K562 (cell line): Measurements from ENCODE around the gene COPS6. TPM values are rescaled to one million over a fixed set of nuclear protein-coding genes. Genes with fewer than 3 reads are reported as not detected.

Source experiments
- ATAC-seq: fragments of 200-7000 bp; cut with Tn5 transposase; 3 replicates; pipeline ENCODE4 v1.9.1; 2020; ENCODE audit warnings: moderate library complexity
- BruUV-seq: library from RNA; stranded (reverse); fragments of 400-500 nt; replicated peaks from 2 replicates; lab custom pipeline; 2021; lab: Mats Ljungman, UMichigan
- CTCF ChIA-PET: fragments of 300-600 bp; formaldehyde crosslinking; extraction: SDS; loops from one replicate; lab custom pipeline; 2021; ENCODE audit warnings: low intra/inter-chr PET ratio; lab: Yijun Ruan, JAX
- POLR2A ChIA-PET: fragments of 300-600, 350-650 bp; sonication (Branson Sonifier 250); formaldehyde crosslinking; extraction: SDS; loops from one replicate; lab custom pipeline; 2021; ENCODE audit warnings: antibody characterized with exemption, inconsistent platforms; lab: Yijun Ruan, JAX
- DNase-seq, 4 experiments: peaks; one replicate each; pipeline versions ENCODE4 v3.0.0 to v3.0.0-alpha.2; 2011 to 2018; ENCODE audit warnings: low spot score in 3 of 4, mixed read lengths in 3 of 4; ENCODE audit errors: extremely low read depth in 1 of 4
- FAIRE-seq: peaks from 2 replicates; lab custom pipeline; 2011; peaks lifted over from hg19 to GRCh38; lab: Jason Lieb, UNC
- H2AFZ ChIP-seq: 2 replicates; pipeline ENCODE4 v1.6.0; 2011; ENCODE audit warnings: low read depth, low read length, control low read depth, inconsistent platforms
- H3K27ac ChIP-seq: fragments of 200-600 bp; 3 replicates; pipeline ENCODE4 v1.8.0; 2011; ENCODE audit warnings: low read depth, mild to moderate bottlenecking, control low read depth, inconsistent platforms, low read length, moderate library complexity, mixed read lengths; ENCODE audit errors: extremely low read depth
- H3K27me3 ChIP-seq, 2 experiments: fragments of 300-600 bp in 1 of 2; 2 replicates in 1 of 2; 3 replicates in 1 of 2; pipeline versions ENCODE4 v1.6.0 to v1.8.0; 2011; ENCODE audit warnings: inconsistent platforms in 2 of 2, low read length in 2 of 2, mild to moderate bottlenecking in 1 of 2, mixed read lengths in 1 of 2, moderate library complexity in 1 of 2; ENCODE audit not compliant: control insufficient read depth in 2 of 2, insufficient read depth in 2 of 2
- H3K36me3 ChIP-seq: fragments of 300-600 bp; 3 replicates; pipeline ENCODE4 v1.8.0; 2011; ENCODE audit warnings: mild to moderate bottlenecking, low read length, inconsistent platforms; ENCODE audit not compliant: control insufficient read depth, insufficient read depth
- H3K4me1 ChIP-seq, 2 experiments: fragments of 200-600 bp in 1 of 2; replicated peaks in 1 of 2; 2 replicates in 1 of 2; 3 replicates in 1 of 2; pipeline versions ENCODE4 v1.5.1 to v1.8.0; 2011; ENCODE audit warnings: inconsistent platforms in 2 of 2, low read length in 2 of 2, mild to moderate bottlenecking in 1 of 2, mixed read lengths in 1 of 2, moderate library complexity in 1 of 2; ENCODE audit not compliant: control insufficient read depth in 2 of 2, insufficient read depth in 2 of 2
- H3K4me2 ChIP-seq: 2 replicates; pipeline ENCODE4 v1.6.1; 2011; ENCODE audit warnings: low read length, control low read depth, inconsistent platforms, mixed read lengths; ENCODE audit not compliant: insufficient read depth
- H3K4me3 ChIP-seq: fragments of 200-600 bp; sonication (generic), shearing (Covaris generic); 2 replicates; pipeline ENCODE4 v1.5.1; 2016; ENCODE audit warnings: control low read depth, inconsistent platforms
- H3K79me2 ChIP-seq: fragments of 200-600 bp; 3 replicates; pipeline ENCODE4 v1.8.0; 2011; ENCODE audit warnings: low read length, inconsistent platforms; ENCODE audit not compliant: control insufficient read depth, insufficient read depth
- H3K9ac ChIP-seq, 2 experiments: 2 replicates each; pipeline versions ENCODE4 v1.6.0 to v1.6.1; 2011; ENCODE audit warnings: low read depth in 2 of 2, low read length in 2 of 2, control low read depth in 1 of 2, inconsistent platforms in 1 of 2, mild to moderate bottlenecking in 1 of 2, mixed read lengths in 1 of 2; ENCODE audit not compliant: insufficient read depth in 1 of 2
- H3K9me1 ChIP-seq: one replicate; pipeline ENCODE4 v1.6.0; 2011; ENCODE audit warnings: inconsistent platforms, mild to moderate bottlenecking, low read length, moderate library complexity; ENCODE audit not compliant: control insufficient read depth, insufficient read depth
- H3K9me3 ChIP-seq: replicated peaks from 2 replicates; pipeline ENCODE4 v1.5.1; 2011; ENCODE audit warnings: low read depth, low read length, inconsistent platforms; ENCODE audit not compliant: control insufficient read depth, insufficient read depth
- H4K20me1 ChIP-seq: replicated peaks from 2 replicates; pipeline ENCODE4 v1.6.1; 2011; ENCODE audit warnings: low read length, inconsistent platforms, mixed read lengths; ENCODE audit not compliant: control insufficient read depth, insufficient read depth
- ARHGAP35 ChIP-seq: fragments of 450-650 bp; IDR thresholded peaks from 2 replicates; pipeline ENCODE4 v1.6.1; 2018; ENCODE audit not compliant: partially characterized antibody
- ARID2 ChIP-seq: fragments of 450-650 bp; IDR thresholded peaks from 2 replicates; pipeline ENCODE4 v1.6.1; 2017; ENCODE audit warnings: antibody characterized with exemption, mild to moderate bottlenecking
- ASH1L ChIP-seq: fragments of 450-650 bp; IDR thresholded peaks from 2 replicates; pipeline ENCODE4 v1.6.1; 2018; ENCODE audit warnings: borderline replicate concordance, mild to moderate bottlenecking, low read depth; ENCODE audit not compliant: partially characterized antibody
- ATF3 ChIP-seq, 2 experiments: fragments of 450-650 bp in 1 of 2; sonication (generic) in 1 of 2; formaldehyde crosslinking in 1 of 2; IDR thresholded peaks in 1 of 2; conservative IDR thresholded peaks in 1 of 2; 2 replicates each; pipeline versions ENCODE4 v1.6.1 to v1.8.1; 2016 to 2023; ENCODE audit warnings: mild to moderate bottlenecking in 2 of 2, moderate library complexity in 2 of 2, inconsistent platforms in 1 of 2, missing genetic modification reagents in 1 of 2
- CBX2 ChIP-seq: fragments of 200-600 bp; sonication (generic); IDR thresholded peaks from one replicate; pipeline ENCODE4 v1.6.1; 2012; ENCODE audit warnings: mild to moderate bottlenecking, low read length, inconsistent platforms; ENCODE audit not compliant: insufficient read depth, poor library complexity, severe bottlenecking
- DPF2 ChIP-seq: fragments of 450-650 bp; IDR thresholded peaks from 2 replicates; pipeline ENCODE4 v1.6.1; 2016
- EGR1 ChIP-seq: fragments of 450-650 bp; conservative IDR thresholded peaks from 2 replicates; pipeline ENCODE4 v1.6.1; 2017; ENCODE audit warnings: mild to moderate bottlenecking
- HDAC1 ChIP-seq, 2 experiments: fragments of 450-650 bp; IDR thresholded peaks; 2 replicates each; pipeline ENCODE4 v1.6.1; 2016 to 2017; ENCODE audit warnings: inconsistent platforms in 1 of 2, mild to moderate bottlenecking in 1 of 2, moderate library complexity in 1 of 2
- PKNOX1 ChIP-seq: fragments of 450-650 bp; IDR thresholded peaks from 2 replicates; pipeline ENCODE4 v1.6.1; 2016
- POLR2B ChIP-seq: fragments of 450-650 bp; IDR thresholded peaks from 2 replicates; pipeline ENCODE4 v1.6.1; 2018; ENCODE audit warnings: low read depth; ENCODE audit not compliant: partially characterized antibody
- PTBP1 ChIP-seq: fragments of 200-400 bp; formaldehyde crosslinking; IDR thresholded peaks from 2 replicates; pipeline ENCODE4 v1.6.1; 2017; ENCODE audit warnings: low read depth, low read length
- RBM15 ChIP-seq: fragments of 200-400 bp; formaldehyde crosslinking; IDR thresholded peaks from 2 replicates; pipeline ENCODE4 v1.6.1; 2018; ENCODE audit warnings: mild to moderate bottlenecking, low read length, moderate library complexity; ENCODE audit not compliant: insufficient read depth
- SUPT5H ChIP-seq: fragments of 450-650 bp; IDR thresholded peaks from 2 replicates; pipeline ENCODE4 v1.6.1; 2016
- TEAD2 ChIP-seq: fragments of 450-650 bp; IDR thresholded peaks from 2 replicates; pipeline ENCODE4 v1.6.1; 2016; ENCODE audit warnings: missing genetic modification characterization, control low read depth, missing compliant biosample characterization
- WGBS: fragments of 100-300 bp; shearing (Covaris generic); methylation state at CpG from one replicate; pipeline ENCODE4 v1.1.6; 2016; ENCODE audit warnings: low coverage, mixed read lengths; ENCODE audit not compliant: insufficient coverage; ENCODE audit errors: missing lambda C conversion rate; 5-methylcytosine and 5-hydroxymethylcytosine counted together
- in situ Hi-C: fragments of 300-500 bp; cut with MboI; formaldehyde crosslinking; loops from 4 replicates; pipeline ENCODE4 v1.15.0; 2018; ENCODE audit warnings: inconsistent platforms, mixed read lengths
- intact Hi-C: fragments of 100-400 bp; cut with micrococcal nuclease; formaldehyde crosslinking; loops from 2 replicates; pipeline ENCODE4 v1.14.2; 2022
- polyA plus RNA-seq, 8 experiments: library from polyadenylated mRNA; depleted of rRNA in 4 of 8; stranded (reverse) in 5 of 8; unstranded in 3 of 8; fragments of >200 nt; fragmentation: Nextera tagmentation in 2 of 8; fragmentation: Illumina TruSeq in 1 of 8; extraction: Ambion mirVana in 2 of 8; extraction: Trizol in 1 of 8; gene quantifications; 2 replicates each; pipeline versions ENCODE4 v1.2.1 to v1.2.3, GENCODE V29; 2011 to 2014; ENCODE audit warnings: inconsistent platforms in 1 of 8, missing spikeins in 1 of 8
- total RNA-seq, 7 experiments: library from RNA; depleted of rRNA in 6 of 7; stranded (reverse); fragments of >200 nt in 6 of 7; fragmentation: Illumina TruSeq in 2 of 7; extraction: Trizol in 2 of 7; gene quantifications; 2 replicates each; pipeline versions ENCODE4 v1.2.1 to v1.2.3, GENCODE V29; 2011 to 2021; ENCODE audit warnings: low replicate concordance in 1 of 7
- TF ChIP-seq, protein P1 (sequence below): fragments of 450-650 bp; formaldehyde crosslinking; IDR thresholded peaks from 2 replicates; pipeline ENCODE4 v1.4.0; 2022; ENCODE audit warnings: missing genetic modification characterization
- TF ChIP-seq, protein P2 (sequence below): fragments of 450-650 bp; IDR thresholded peaks from 2 replicates; pipeline ENCODE4 v1.6.1; 2016; ENCODE audit warnings: antibody characterized with exemption

Gene COPS6
- total and polyA plus RNA-seq, 9 of the 15 experiments (the other 6 are each of a cell fraction or from before 2014, with no cell fraction given) = 63.0 to 331 (median 168) TPM

DNA sequence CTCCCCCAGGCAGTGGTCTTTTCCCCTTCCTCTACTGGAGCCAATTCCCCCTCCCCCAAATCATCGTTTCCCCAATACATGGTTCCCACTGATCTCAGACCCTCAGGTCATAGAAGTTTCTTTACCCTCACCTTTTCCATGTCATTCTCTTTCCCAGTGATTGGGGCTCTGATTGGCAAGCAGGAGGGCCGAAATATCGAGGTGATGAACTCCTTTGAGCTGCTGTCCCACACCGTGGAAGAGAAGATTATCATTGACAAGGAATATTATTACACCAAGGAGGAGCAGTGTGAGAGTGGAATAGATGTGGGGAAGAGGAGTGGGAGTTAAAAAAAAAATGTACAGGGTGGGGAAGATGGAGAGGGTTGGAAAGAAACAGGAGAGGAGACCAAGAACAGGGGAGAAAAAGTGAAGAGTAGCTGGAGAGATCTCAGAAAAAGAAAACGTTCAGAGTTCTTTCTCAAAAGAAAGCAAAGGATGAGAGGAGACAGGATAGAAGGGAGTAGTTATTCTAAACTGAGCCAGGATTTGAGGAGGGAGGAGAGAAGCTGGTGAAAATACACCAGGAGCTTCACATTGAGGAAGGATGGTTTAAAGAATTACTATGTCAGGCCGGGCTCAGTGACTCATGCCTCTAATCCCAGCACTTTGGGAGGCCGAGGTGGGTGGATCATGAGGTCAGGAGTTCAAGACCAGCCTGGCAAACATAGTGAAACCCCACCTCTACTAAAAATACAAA, 858 bp downstream of the COPS6 start:
- no peak for FAIRE-seq
- BruUV-seq = no TSS peak
- no peaks in the 10 kb centered on the region for H3K9me3 ChIP-seq
- H3K9ac ChIP-seq = peak overlapping the region; percentile 96 to 97
- peaks cover 49% of the 10 kb centered on the region for H3K36me3 ChIP-seq
- CTCF ChIA-PET = no interaction called here
- H4K20me1 ChIP-seq = peaks cover 23% of the 10 kb centered on the region
- in situ Hi-C loops (no loop called here), intact Hi-C loops (no loop called here)
- peak overlapping the region; percentile 98 for H2AFZ ChIP-seq
- peaks cover 23 to 26% of the 10 kb centered on the region in 2 experiments for H3K4me1 ChIP-seq
- 3% methylated on average over 7 of the region's 7 CpGs for WGBS
- no peak for ATAC-seq
- H3K79me2 ChIP-seq = peaks cover 19% of the 10 kb centered on the region
- no peaks in the 10 kb centered on the region for H3K9me1 ChIP-seq
- POLR2A ChIA-PET = interaction anchor here (0.6 to 7.9 kb wide), 2 partner anchors 11 to 59 kb away, joined by 3 to 115 read pairs; partner anchors contain the start of genes AP4M1, LAMTOR4 and MCM7
- peak overlapping the region; percentile 97 for H3K27ac ChIP-seq
- H3K27me3 ChIP-seq = no peaks in the 10 kb centered on the region
- H3K4me2 ChIP-seq = peak overlapping the region; percentile 96
- peak overlapping the region; percentile 87 for H3K4me3 ChIP-seq
- peak in 1 of 4 experiments; percentile 46 for DNase-seq
- 0 out of 2 replicates have a peak, but pooled peaks have one; percentile 61 for TF ChIP-seq PTBP1
- TF ChIP-seq PKNOX1 = peak; percentile 23; the same call in 1 of the 2 replicates
- TF ChIP-seq ASH1L = peak; percentile 21
- no peak for TF ChIP-seq TEAD2 (tag)
- peak; percentile 59 for TF ChIP-seq ATF3 (IDR thresholded peaks at IDR 0.05)
- TF ChIP-seq ATF3 (CRISPR knock-in tag; conservative IDR thresholded peaks at IDR 0.05) = no peak
- TF ChIP-seq CBX2 = no peak
- TF ChIP-seq ARID2 = peak; percentile 68; the same call in 1 of the 2 replicates
- TF ChIP-seq, protein P1, sequence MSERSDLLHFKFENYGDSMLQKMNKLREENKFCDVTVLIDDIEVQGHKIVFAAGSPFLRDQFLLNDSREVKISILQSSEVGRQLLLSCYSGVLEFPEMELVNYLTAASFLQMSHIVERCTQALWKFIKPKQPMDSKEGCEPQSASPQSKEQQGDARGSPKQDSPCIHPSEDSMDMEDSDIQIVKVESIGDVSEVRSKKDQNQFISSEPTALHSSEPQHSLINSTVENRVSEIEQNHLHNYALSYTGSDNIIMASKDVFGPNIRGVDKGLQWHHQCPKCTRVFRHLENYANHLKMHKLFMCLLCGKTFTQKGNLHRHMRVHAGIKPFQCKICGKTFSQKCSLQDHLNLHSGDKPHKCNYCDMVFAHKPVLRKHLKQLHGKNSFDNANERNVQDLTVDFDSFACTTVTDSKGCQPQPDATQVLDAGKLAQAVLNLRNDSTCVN (CRISPR knock-in tag) = no peak
- TF ChIP-seq HDAC1 (IDR thresholded peaks at IDR 0.05) = 0 out of 4 replicates have a peak, but pooled peaks of 1 of the 2 experiments have one; percentile 6
- TF ChIP-seq DPF2 = 0 out of 2 replicates have a peak, but pooled peaks have one; percentile 23
- peak; percentile 19 for TF ChIP-seq POLR2B
- TF ChIP-seq ARHGAP35 = peak; percentile 52
- TF ChIP-seq EGR1 = peak; percentile 71
- peak; percentile 8 for TF ChIP-seq SUPT5H
- no peak for TF ChIP-seq RBM15
- TF ChIP-seq, protein P2, sequence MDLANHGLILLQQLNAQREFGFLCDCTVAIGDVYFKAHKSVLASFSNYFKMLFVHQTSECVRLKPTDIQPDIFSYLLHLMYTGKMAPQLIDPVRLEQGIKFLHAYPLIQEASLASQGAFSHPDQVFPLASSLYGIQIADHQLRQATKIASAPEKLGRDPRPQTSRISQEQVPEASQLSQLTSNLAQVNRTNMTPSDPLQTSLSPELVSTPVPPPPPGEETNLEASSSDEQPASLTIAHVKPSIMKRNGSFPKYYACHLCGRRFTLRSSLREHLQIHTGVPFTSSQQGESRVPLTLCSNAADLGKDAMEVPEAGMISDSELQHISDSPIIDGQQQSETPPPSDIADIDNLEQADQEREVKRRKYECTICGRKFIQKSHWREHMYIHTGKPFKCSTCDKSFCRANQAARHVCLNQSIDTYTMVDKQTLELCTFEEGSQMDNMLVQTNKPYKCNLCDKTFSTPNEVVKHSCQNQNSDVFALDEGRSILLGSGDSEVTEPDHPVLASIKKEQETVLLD = peak; percentile 22; the same call in 1 of the 2 replicates
